NCI-H1092 (cell line): ENCODE data around the gene FBXW11.
"Not testable (repeated sequence)": the region's sequence is repeated elsewhere in the genome, so short reads cannot be mapped to it uniquely, and the experiment has no call there.

Experiments used
- DNase-seq: peaks from one replicate; lab custom pipeline; 2025; lab: John Stamatoyannopoulos, UW

FBXW11 gene

GRCh38 chr5:172006321-172007174 lies at the start of gene FBXW11:
FBXW11 (minus strand) TSS chr5:172006638; CDS start chr5:172006502, 136 bp downstream.
- DNase-seq: peak; percentile 80

DNA sequence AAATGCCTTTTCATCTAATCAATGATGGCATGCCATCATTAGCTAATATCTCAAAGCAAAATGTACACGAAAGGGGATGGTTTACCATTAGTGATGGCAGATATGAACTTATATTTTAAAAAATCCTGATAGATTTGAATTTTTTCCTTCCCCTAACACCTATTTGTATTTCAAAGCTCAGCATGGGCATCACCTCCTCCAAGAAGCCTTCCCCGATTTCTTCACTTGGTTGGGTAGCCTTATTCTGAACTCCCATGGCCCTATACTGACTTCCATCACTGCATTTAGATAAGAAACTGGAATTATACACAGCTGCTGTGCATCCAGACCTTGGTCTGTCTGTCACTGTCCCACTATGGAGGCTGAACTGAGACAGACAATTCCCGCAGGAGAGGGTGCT lies 49.6 kb upstream of the FBXW11 start:
- no peak for DNase-seq

DNA sequence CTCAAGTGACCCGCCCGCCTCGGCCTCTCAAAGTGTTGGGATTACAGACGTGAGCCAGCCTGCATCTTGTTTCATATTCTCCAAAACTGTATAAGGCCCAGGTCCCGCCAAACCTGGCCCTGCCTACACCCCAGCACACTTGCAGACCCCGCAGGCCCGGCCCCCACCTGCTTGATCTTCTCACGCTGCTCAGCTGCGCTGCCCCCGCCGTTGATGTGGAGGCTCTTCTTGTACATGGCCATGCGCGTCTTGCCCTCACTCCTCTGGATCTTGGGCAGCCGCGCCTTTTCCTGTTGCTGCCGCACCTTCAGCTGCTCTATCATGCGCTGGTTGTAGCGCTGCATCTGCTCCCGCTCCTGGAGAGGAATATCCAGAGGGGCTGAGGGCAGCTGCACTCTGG lies 49.0 kb upstream of the FBXW11 start:
- DNase-seq: no peak

DNA sequence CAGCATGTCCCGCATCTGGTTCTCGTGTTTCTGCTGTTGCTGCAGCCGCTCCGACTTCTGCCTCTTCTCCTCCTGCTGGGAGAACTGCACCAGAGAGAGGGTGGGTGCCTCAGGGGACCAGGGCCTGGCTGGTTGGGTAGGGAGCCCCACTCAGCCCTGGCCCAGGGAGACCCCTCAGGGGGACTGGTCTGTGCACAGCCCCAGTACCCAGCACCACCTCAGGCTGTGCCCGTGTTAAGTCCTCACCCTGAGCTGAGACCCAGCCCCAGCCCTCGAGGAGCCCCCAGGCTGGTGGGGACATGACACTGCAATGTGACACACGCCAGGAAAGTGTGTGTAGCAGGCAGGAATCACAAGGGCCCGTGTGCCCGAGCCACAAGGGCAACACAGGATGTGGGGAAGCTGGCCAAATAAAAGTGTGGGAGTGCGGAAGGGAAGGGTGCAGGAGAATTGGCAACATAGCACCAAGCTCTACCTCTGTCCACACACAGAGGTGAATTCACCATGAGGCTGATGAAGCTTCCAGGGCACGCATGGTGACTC lies 48.2 kb upstream of the FBXW11 start:
- no peak for DNase-seq

DNA sequence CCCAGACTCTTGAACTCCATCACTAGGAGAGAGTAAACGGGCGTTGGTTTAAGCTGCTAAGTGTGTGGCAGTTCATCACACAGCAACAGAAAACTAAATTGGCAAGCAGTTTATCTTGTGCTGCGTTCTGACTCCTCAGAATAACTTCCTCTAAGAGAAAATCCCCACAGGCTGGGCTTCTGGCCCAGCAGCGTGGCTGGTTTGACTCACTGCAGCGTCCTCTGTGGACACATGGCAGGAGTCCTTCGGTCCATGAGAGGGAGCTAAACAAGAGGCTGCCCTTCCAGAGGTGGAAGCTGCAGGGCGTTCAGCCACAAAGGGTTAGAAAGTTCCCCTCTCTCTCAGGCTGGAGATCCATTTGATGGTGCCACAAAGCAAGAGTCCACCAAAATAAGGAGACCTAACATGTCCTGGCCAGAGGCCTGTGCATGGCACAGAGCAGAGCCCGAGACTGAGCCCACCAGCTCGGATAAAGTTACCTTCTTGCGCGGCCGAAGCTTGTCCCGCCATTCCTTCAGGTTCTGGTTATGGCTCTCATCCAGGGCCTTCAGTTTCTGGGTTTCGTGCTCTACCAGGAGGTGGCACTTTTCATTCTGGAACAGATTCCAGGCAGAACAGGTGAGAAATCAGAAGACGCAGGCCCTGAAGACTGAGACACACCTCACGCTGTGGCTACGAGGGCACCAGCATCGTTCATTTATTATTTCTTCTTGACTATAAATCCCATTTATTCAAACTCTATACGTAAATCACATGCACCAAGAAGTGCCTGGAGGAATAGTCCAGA lies 46.2 kb upstream of the FBXW11 start:
- no peak for DNase-seq

DNA sequence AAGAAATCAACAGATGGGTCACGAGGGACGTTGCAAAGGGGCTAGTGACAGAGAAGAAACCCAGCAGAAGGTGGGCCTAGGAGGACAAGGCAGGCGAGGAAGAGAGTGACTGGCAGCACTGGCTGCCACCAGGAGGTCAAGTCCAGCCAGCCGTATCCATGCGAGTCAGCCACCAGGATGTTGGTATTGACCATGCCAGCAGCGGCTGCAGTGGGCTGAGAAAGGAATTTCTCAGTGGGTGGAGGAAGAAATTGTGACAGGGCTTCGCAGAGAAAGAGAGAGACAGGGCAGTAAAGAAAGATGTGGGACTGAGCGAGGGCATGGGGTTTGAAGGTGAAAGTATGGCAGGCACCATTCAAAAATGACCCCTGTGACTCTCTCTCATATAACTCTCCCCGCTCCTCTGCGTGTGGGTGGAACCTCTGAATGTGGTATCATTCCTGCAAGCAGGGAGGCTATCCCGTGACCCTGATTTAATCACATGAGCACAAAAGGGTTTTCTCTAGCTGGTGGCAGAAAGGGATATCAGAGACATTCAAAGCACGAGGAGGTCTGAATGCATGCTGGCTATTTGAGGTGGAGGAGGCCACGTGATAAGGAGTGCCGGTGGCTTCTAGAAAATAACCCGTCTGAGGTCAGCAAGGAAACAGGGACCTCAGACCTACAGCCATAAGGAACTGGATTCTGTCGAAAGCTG lies 45.4 kb upstream of the FBXW11 start:
- DNase-seq: no peak

DNA sequence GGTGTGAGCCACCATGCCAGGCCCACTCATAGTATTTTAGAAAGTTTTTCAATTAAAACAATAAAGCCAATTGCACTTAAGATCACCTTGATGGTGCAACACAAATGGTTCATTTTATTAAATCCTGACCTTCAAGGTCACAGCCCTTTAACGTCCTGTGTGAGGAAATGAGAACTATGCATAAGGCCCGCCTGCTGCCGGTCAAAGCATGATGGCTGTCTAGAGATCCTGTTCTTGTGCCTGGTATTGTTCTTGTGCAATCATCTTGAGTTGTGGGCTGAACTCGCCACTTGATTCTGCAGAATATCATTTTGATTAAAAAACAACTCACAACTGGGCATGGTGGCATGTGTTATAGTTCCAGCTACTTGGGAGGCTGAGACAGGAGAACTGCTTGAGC lies 43.6 kb upstream of the FBXW11 start:
- no peak for DNase-seq

DNA sequence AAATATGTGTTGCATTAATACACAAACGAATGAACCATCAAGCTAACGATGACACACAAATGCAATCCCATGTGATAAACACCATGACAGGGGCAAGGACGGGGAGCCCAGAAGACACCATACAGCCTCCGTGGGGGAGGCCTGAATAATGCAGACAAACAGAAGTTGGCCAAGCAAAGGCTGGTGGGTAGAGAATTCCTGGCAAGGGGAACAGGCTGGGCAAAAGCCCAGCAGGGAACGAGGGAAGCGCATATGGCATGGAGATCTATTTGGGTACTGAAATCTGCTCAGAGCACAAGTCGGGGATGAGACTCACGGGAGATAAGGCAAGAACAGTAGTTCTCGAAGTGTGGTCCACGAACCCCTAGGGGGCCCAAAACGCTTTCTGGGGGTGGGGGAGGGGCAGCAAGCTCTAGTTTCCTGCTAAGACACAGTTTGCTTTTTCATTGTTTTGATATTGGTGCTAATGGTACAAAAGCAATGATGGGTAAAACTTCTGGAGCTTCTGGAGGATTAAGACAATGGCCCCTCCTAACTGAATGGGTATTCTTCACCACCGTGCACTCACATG lies 42.9 kb upstream of the FBXW11 start:
- DNase-seq: no peak

DNA sequence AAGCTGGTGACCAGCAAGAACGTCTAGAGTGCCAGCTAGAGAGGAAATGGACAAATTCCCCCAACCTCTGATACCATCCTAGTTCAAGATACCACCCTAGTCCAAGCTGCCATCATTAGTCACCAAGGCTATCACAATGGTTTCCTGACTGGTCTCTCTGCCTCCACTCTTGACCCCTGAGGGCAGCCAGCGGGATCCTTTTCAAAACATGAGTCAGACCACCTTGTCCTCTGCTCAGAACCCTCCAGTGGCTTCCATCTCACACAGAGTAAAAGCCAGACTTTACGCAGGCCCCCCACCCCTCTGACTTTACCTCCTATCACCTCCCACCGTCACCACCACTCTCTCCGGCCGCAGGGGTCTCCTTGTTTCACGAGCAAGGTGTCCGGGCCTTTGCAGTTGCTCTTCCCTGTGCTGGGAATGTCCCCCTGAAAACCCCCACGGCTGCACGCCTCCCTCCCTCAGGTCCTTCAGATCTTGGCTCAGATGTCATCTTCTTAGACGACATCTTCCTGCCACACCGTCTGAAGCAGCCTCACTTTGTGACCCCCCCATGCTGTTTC lies 42.2 kb upstream of the FBXW11 start:
- DNase-seq: no peak

DNA sequence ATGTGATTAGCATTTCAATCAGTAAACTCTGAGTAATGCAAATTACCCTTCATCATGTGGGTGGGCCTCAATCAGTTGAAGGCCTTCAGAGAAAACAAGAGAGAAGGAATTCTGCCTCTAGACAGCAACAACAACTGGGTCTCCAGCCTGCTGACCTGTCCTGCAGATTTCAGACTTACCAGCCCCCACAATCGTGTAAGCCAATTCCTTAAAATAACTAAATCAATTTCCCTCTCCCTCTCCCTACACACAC lies 41.7 kb upstream of the FBXW11 start:
- no peak for DNase-seq

DNA sequence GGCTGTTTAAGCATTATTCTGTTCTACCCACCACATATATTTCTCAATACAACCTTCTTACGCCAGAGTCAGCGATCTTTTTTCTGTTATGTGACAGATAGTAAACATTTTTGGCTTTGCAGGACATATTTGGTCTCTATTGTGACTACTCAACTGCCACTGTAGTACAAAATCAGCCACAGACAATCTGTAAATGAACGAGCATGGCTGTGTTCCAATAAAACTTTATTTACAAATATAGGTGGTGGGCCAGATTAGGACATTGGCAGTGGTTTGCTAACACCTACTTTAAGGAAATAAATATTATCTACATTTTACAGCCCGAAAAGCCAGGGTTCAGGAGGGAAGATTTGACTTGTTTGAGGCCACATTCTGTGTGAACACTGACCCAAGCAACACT lies 40.2 kb upstream of the FBXW11 start:
- DNase-seq: no peak

- DNase-seq: no peak
Measured at GRCh38 chr5:172045315-172045632, 38.8 kb upstream of the FBXW11 start.

DNA sequence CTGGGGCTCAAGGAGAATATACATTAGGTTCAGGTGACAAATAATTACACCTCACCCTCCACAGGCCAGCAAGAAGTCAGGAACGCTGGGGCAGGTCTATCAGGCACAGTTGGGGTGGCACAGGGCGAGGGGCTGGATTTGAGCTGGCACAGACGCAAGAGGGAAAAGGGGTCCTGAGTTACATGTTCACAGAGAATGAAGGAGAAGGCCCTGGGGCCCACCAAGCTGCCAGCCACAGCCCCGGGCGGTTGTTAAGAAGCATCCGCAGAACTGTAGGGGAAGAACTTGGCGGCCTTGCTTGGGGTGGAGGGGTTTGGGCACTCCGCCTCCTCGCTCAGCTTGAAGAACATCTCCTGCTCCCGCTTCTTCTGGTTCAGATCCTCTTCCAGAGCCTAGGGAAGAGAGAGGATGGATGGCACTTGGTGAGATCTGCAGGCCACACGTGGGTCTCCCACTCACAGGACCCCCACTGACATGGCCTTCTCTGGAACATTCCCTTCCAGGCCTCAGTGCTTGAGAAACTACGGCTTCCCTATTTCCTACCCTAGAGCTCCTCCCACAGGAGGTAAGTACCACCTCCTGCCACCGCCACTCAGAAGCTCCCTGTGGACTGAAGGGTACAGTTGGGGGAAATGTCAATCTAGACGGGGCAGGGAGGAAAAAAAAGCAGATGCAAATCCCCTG lies 38.3 kb upstream of the FBXW11 start:
- no peak for DNase-seq

- DNase-seq: no peak
Measured at GRCh38 chr5:172043865-172044264, 37.4 kb upstream of the FBXW11 start.

GRCh38 chr5:172042183-172042582 lies 35.7 kb upstream of the FBXW11 start:
- no peak for DNase-seq

- DNase-seq: no peak
Measured at GRCh38 chr5:172038167-172038566, 31.7 kb upstream of the FBXW11 start.

DNA sequence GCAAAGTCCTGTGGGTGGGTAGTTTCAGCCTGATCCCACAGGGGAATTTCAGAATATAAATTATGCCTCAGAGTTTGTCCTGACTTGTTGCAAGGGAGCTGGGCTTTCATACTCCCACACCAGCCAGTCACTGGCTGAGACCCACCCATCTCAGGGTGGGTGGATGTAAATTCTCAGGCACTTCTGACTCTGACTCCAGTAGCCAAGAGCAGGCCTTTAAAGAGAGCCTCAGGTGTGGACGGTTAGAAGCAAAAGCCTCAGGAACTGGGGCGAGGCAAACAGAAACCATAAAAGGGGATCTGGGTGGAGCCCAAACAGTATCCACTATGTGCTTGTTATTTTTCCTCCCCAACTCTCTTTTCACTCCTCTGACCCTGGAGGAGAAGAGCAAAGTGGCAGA lies 28.6 kb upstream of the FBXW11 start:
- no peak for DNase-seq

- no peak for DNase-seq
Measured at GRCh38 chr5:172031894-172032461, 25.5 kb upstream of the FBXW11 start.

- DNase-seq: no peak
Measured at GRCh38 chr5:172029876-172030275, 23.4 kb upstream of the FBXW11 start.

DNA sequence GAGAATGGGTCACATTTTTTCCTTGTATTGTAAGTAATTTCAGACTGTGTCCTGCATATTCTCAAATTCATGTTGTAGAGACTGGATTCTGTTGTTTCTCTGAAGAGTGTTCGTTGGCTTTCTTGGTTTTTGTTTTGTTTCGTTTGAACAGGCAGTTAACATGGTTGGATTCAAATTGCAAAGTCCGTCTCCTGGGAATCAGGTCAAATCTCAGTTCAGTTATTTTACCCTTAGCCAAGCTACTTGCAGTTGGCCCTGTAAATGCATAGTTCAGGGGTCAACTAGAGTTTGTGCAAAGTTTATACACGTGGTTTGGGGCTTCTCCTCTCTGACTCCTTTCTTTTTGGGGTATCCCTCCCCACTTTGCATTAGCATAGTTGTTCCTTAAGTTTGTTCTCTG lies 21.7 kb upstream of the FBXW11 start:
- DNase-seq: no peak

DNA sequence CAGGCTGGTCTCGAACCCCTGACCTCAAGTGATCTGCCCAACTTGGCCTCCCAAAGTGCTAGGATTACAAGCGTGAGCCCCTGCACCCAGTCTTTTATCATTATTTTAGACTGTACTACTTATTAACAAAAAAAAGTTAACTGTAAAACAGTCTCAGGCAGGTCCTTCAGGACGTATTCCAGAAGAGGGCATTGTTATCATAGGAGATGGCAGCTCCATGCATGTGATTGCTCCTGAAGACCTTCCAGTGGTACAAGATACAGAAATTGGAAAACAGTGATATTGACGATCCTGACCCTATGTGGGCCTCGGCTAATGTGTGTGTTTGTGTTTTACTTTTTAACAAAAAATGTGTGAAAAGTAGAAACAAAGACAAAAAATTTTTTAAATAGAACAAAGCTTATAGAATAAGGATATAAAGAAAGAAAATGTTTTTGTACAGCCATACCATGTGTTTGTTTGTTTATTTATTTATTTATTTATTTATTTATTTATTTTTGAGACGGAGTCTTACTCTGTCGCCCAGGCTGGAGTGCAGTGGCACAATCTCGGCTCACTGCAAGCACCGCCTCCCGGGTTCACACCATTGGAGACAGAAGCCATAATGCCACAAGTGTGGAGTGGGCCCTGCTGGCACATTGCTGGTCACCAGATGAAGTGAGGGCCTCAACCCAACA lies 13.8 kb upstream of the FBXW11 start:
- not testable (repeated sequence) for DNase-seq
